Measurements from ENCODE around the gene NRXN3. TPM values are rescaled to one million over a fixed set of nuclear protein-coding genes. Genes with fewer than 3 reads are reported as not detected.

The NRXN3 gene
- total RNA-seq, 4 donors from 2014 or later, result 4.1 to 11.9 (median 5.8) TPM

- WGBS, 2 donors (ENCODE audit: low coverage in 1 of 2), result 74% methylated on average over 1 of the region's 1 CpG; no CpG with 5 or more reads in 1 of the 2 donors
- Histone ChIP-seq H3K4me3 (no peak overlapping the region), H3K36me3 (no peaks in the 10 kb centered on the region), H3K27ac (no peak overlapping the region), H3K27me3 (no peaks in the 10 kb centered on the region), H3K9me3 (no peaks in the 10 kb centered on the region), H3K4me1 (no peaks in the 10 kb centered on the region)
- no peak for DNase-seq
- intact Hi-C loops (cut with DNase I; ENCODE audit: low total_unique reads), result no loop called here
- in situ Hi-C loops (cut with MboI; ENCODE audit: low pct_ligation_motif_present in 1 of 4, low pct_unique_long_range_greater_than_20kb in 1 of 4, low sequenced_read_pairs in 3 of 4), result no loop called here
- TF ChIP-seq CTCF (IDR thresholded peaks at IDR 0.05) (no peak), EP300 (IDR thresholded peaks at IDR 0.05; ENCODE audit: low read depth) (no peak)
These were observed 32.8 kb downstream of the NRXN3 start for GRCh38 chr14:78202976-78203375.

- in situ Hi-C loops (cut with MboI; ENCODE audit: low pct_ligation_motif_present in 1 of 4, low pct_unique_long_range_greater_than_20kb in 1 of 4, low sequenced_read_pairs in 3 of 4) (no loop called here), intact Hi-C loops (cut with DNase I; ENCODE audit: low total_unique reads) (no loop called here)
- H3K36me3 ChIP-seq, result no peaks in the 10 kb centered on the region
- no peak for TF ChIP-seq POLR2A (IDR thresholded peaks at IDR 0.05)
- TF ChIP-seq POLR2AphosphoS5 (IDR thresholded peaks at IDR 0.05), result no peak
- no peak for TF ChIP-seq CTCF (IDR thresholded peaks at IDR 0.05)
- TF ChIP-seq EP300 (IDR thresholded peaks at IDR 0.05; ENCODE audit: low read depth), result no peak
- peaks cover 2 to 7% of the 10 kb centered on the region in 2 donors for H3K9me3 ChIP-seq
- H3K27ac ChIP-seq, result no peak overlapping the region
- H3K4me1 ChIP-seq, result no peaks in the 10 kb centered on the region
- WGBS, 2 donors (ENCODE audit: low coverage in 1 of 2), result 74 to 89% methylated on average over 1 to 5 of the region's 5 CpGs
- DNase-seq, result no peak
- H3K4me3 ChIP-seq, result no peak overlapping the region
- no peaks in the 10 kb centered on the region for H3K27me3 ChIP-seq
These were observed 37.2 kb downstream of the NRXN3 start for GRCh38 chr14:78207414-78207813.

GRCh38 chr14:78220273-78220672, 50.1 kb downstream of the NRXN3 start:
- Histone ChIP-seq H3K27me3 (no peaks in the 10 kb centered on the region), H3K4me1 (no peaks in the 10 kb centered on the region), H3K4me3 (no peak overlapping the region), H3K27ac (no peak overlapping the region), H3K9me3 (no peaks in the 10 kb centered on the region), H3K36me3 (no peaks in the 10 kb centered on the region)
- 73 to 91% methylated on average over 5 of the region's 5 CpGs for WGBS, 2 donors (ENCODE audit: low coverage in 1 of 2)
- in situ Hi-C loops (cut with MboI; ENCODE audit: low pct_ligation_motif_present in 1 of 4, low pct_unique_long_range_greater_than_20kb in 1 of 4, low sequenced_read_pairs in 3 of 4), result no loop called here
- DNase-seq, result no peak
- intact Hi-C loops (cut with DNase I; ENCODE audit: low total_unique reads), result no loop called here
- TF ChIP-seq POLR2A (IDR thresholded peaks at IDR 0.05) (no peak), EP300 (IDR thresholded peaks at IDR 0.05; ENCODE audit: low read depth) (no peak), CTCF (IDR thresholded peaks at IDR 0.05) (no peak), POLR2AphosphoS5 (IDR thresholded peaks at IDR 0.05) (no peak)

- Histone ChIP-seq H3K9me3 (no peaks in the 10 kb centered on the region), H3K4me3 (no peak overlapping the region), H3K36me3 (no peaks in the 10 kb centered on the region), H3K4me1 (no peaks in the 10 kb centered on the region), H3K27me3 (no peaks in the 10 kb centered on the region), H3K27ac (no peak overlapping the region)
- in situ Hi-C loops (cut with MboI; ENCODE audit: low pct_ligation_motif_present in 1 of 4, low pct_unique_long_range_greater_than_20kb in 1 of 4, low sequenced_read_pairs in 3 of 4), result no loop called here
- intact Hi-C loops (cut with DNase I; ENCODE audit: low total_unique reads), result no loop called here
- no peak for TF ChIP-seq EP300 (IDR thresholded peaks at IDR 0.05; ENCODE audit: low read depth)
- TF ChIP-seq POLR2A (IDR thresholded peaks at IDR 0.05), result no peak
- no peak for TF ChIP-seq CTCF (IDR thresholded peaks at IDR 0.05)
- DNase-seq, result no peak
These were observed 52.6 kb downstream of the NRXN3 start for GRCh38 chr14:78222746-78223145.
